Measurements from ENCODE around the gene MLN.
A peak's percentile ranks its signal among the peaks of the same experiment; 100 is the strongest.

MLN gene

DNA sequence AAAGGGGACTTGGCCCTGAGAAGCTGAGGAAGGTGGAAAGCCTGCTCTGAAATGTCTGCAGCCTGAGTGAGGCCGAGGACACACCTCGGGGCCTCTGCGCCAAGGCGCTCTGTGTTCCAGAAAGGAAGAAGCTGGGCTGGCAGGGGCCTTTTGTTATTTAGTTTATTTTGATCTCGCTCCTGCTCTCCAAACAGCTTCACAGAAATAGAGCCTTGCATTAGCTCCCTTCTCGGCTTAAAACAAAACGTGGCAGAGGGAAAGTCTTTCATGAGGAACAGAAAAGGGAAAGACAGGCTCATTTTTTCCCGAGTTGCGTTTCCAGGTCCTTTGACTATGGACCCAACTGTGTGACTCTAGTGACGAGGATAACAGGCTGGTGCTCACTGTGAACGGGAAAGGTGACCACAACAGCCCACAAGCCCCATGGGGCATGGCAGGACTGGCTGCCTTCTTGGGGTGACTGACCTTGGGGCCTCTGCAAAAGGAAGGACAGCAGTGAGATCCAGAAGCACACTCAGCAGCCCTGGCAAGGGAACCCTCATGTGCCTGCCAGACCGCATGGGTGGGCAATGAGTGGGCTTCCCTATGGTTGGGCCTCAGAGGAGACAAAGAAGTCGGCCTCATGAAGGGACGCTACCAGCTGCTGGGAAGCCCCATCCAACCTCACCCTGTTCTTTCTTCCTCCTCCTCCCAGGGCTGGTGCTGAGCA is 33.5 kb downstream of the MLN start:
- DNase-seq: no peak
- no peak overlapping the region for H3K27ac Mint-ChIP-seq
- H3K4me1 Mint-ChIP-seq (ENCODE audit: low read depth): peaks cover 11% of the 10 kb centered on the region
- H3K4me3 Mint-ChIP-seq: no peak overlapping the region
- H3K36me3 Mint-ChIP-seq (ENCODE audit: low read depth): peaks cover 33% of the 10 kb centered on the region
- peaks cover 10% of the 10 kb centered on the region for H3K27me3 Mint-ChIP-seq
- H3K9me3 Mint-ChIP-seq: no peaks in the 10 kb centered on the region

GRCh38 chr6:33769248-33769821 is 34.5 kb downstream of the MLN start:
- Mint-ChIP-seq H3K4me3 (no peak overlapping the region), H3K36me3 (ENCODE audit: low read depth) (peaks cover 24% of the 10 kb centered on the region), H3K4me1 (ENCODE audit: low read depth) (peaks cover 11% of the 10 kb centered on the region), H3K27ac (no peak overlapping the region), H3K9me3 (no peaks in the 10 kb centered on the region), H3K27me3 (peaks cover 10% of the 10 kb centered on the region)
- DNase-seq: no peak

DNA sequence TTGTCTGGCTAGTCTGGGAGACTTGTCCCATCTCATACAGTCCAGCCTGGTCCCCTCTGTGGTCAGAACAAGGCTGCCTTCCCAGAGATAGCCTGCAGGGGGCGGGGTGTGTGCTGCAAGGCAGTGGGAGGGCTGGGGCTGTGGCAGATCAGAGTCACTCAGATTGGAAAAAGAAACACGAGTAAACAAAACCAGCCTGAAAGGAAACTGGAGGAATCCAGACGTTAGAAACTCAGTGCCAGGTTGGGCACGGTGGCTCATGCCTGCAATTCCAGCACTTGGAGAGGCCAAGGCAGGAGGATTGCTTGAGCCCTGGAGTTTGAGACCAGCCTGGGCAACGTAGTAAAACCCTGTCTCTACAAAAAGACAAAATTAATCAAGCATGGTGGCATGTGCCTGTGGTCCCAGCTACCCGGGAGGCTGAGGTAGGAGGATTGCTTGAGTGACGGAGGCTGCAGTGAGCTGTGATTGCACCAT is 35.1 kb downstream of the MLN start:
- Mint-ChIP-seq H3K9me3 (no peaks in the 10 kb centered on the region), H3K4me3 (no peak overlapping the region), H3K27me3 (peaks cover 10% of the 10 kb centered on the region), H3K36me3 (ENCODE audit: low read depth) (peaks cover 19% of the 10 kb centered on the region), H3K4me1 (ENCODE audit: low read depth) (peaks cover 11% of the 10 kb centered on the region), H3K27ac (peak overlapping the region; percentile 51)
- DNase-seq: peak; percentile 83

DNA sequence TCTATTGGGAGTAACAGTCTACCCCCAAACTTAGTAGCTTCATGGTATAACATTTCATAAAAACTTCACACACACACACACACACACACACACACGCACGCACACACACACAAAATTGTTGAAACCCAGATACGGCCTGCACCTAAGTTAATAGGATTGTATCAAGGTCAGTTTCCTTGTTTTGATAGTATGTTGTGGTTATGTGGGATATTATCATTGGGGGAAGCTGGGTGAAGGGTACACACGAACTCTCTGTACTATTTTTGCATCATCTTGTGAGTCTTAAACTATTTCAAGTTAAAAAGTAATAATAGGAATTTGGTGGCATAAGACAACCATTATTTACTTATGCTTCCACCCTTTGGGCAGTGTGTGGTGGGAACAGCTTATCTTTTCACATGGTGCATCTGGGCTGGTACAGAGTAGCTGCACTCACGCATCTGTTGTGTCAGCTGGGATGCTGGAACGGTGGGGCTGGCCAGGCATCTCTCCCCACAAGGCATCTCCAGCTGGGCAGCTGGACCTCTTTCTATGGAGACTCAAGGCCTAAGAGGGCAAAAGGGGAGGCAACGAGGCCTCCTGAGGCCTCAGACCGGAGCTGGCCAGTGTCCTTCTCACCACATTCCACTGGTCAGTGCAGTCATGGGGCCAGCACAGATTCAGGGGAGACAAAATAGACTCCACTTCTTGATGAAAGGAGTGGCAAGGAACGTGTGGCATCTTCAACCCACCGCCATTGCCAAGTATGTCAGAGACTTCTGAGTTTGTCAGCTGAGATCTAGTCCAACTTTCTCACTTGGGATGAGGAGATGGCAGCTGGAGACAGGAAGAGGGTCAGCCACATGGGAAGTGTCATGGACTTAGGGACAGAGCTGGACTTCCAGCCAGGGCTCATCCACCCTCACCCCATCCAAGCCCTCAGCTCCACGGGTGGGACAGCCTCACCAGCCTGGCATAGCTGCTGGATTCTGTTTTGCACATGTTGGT is 36.6 kb downstream of the MLN start:
- Mint-ChIP-seq H3K27ac (no peak overlapping the region), H3K4me1 (ENCODE audit: low read depth) (peaks cover 10% of the 10 kb centered on the region), H3K27me3 (peaks cover 10% of the 10 kb centered on the region), H3K36me3 (ENCODE audit: low read depth) (peaks cover 4% of the 10 kb centered on the region), H3K9me3 (no peaks in the 10 kb centered on the region), H3K4me3 (no peak overlapping the region)
- DNase-seq: no peak

DNA sequence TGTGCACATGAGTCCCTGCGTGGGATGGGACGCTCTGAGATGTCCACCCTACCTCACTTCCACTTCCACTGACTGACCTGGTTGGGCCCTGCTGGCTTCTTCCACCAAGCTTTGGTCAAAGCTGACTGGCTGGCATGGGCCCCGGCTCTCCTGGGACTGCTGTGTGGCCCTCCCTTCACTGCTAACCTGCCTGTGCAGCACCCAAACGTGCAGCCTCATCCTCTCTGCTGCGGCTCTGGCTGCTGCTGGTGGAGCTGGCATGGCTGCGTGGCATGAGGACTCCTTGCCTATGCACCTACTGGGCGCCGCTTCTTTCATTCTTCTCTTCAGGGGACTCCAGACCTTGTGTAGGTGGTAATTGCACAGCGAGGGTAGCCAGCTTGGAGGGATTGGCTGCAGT is 38.4 kb downstream of the MLN start:
- Mint-ChIP-seq H3K4me1 (ENCODE audit: low read depth) (peaks cover 2% of the 10 kb centered on the region), H3K27ac (no peak overlapping the region), H3K27me3 (peaks cover 10% of the 10 kb centered on the region), H3K36me3 (ENCODE audit: low read depth) (no peaks in the 10 kb centered on the region), H3K4me3 (no peak overlapping the region), H3K9me3 (no peaks in the 10 kb centered on the region)
- no peak for DNase-seq

DNA sequence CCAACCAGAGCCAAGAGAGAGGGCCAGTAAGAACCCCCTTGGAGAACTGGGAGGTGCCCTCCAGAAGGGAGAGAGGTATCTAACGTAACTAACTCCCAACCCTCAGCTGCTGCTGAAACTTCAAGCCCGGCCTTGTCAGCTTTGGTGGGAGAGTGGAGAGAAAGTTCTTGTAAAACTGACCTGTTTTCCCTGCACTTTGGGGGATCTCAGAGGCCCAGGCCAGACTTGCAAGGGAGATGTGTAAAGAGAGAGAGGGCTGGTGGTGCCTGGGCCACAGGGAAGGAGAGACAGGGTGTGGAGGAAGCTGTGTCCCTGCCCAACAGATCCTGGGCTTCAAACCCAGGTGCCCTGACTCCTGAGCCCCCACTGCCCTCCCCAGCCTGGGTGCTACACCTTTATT is 39.8 kb downstream of the MLN start:
- H3K36me3 Mint-ChIP-seq (ENCODE audit: low read depth): no peaks in the 10 kb centered on the region
- H3K9me3 Mint-ChIP-seq: no peaks in the 10 kb centered on the region
- peaks cover 2% of the 10 kb centered on the region for H3K4me1 Mint-ChIP-seq (ENCODE audit: low read depth)
- H3K27me3 Mint-ChIP-seq: peaks cover 7% of the 10 kb centered on the region
- no peak for DNase-seq
- H3K27ac Mint-ChIP-seq: no peak overlapping the region
- no peak overlapping the region for H3K4me3 Mint-ChIP-seq

GRCh38 chr6:33763483-33763882 is 40.3 kb downstream of the MLN start:
- H3K4me1 Mint-ChIP-seq (ENCODE audit: low read depth): peaks cover under 1% of the 10 kb centered on the region
- no peaks in the 10 kb centered on the region for H3K36me3 Mint-ChIP-seq (ENCODE audit: low read depth)
- no peak overlapping the region for H3K27ac Mint-ChIP-seq
- no peak overlapping the region for H3K4me3 Mint-ChIP-seq
- peaks cover 5% of the 10 kb centered on the region for H3K27me3 Mint-ChIP-seq
- no peak for DNase-seq
- H3K9me3 Mint-ChIP-seq: no peaks in the 10 kb centered on the region

GRCh38 chr6:33762713-33763112 is 41.1 kb downstream of the MLN start:
- peaks cover 3% of the 10 kb centered on the region for H3K27me3 Mint-ChIP-seq
- no peak overlapping the region for H3K4me3 Mint-ChIP-seq
- no peaks in the 10 kb centered on the region for H3K4me1 Mint-ChIP-seq (ENCODE audit: low read depth)
- H3K27ac Mint-ChIP-seq: no peak overlapping the region
- no peak for DNase-seq
- no peaks in the 10 kb centered on the region for H3K9me3 Mint-ChIP-seq
- no peaks in the 10 kb centered on the region for H3K36me3 Mint-ChIP-seq (ENCODE audit: low read depth)

GRCh38 chr6:33761922-33762629 is 41.7 kb downstream of the MLN start:
- Mint-ChIP-seq H3K9me3 (no peaks in the 10 kb centered on the region), H3K4me3 (no peak overlapping the region), H3K27me3 (peaks cover 3% of the 10 kb centered on the region), H3K36me3 (ENCODE audit: low read depth) (no peaks in the 10 kb centered on the region), H3K4me1 (ENCODE audit: low read depth) (no peaks in the 10 kb centered on the region), H3K27ac (no peak overlapping the region)
- DNase-seq: peak; percentile 57

DNA sequence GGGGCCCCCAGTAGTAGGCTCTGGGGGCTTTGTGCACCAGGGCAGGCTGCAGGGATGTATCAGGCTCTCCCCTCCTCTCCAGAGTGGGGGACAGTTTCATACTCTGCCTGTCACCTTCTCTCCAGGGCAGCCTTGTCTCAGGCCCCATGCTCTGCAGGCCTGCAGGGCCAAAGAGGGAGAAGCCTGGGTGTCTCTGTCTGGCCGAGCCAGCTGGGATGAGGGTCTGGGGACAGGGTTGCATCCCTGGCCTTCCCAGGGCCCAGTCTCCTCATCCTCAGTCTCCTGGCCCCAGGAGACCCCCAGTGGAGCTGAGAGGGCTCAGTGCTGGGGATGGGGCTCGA is 42.3 kb downstream of the MLN start:
- Mint-ChIP-seq H3K9me3 (no peaks in the 10 kb centered on the region), H3K4me3 (no peak overlapping the region), H3K36me3 (ENCODE audit: low read depth) (no peaks in the 10 kb centered on the region), H3K27me3 (peaks cover 3% of the 10 kb centered on the region), H3K4me1 (ENCODE audit: low read depth) (no peaks in the 10 kb centered on the region), H3K27ac (no peak overlapping the region)
- DNase-seq: no peak

DNA sequence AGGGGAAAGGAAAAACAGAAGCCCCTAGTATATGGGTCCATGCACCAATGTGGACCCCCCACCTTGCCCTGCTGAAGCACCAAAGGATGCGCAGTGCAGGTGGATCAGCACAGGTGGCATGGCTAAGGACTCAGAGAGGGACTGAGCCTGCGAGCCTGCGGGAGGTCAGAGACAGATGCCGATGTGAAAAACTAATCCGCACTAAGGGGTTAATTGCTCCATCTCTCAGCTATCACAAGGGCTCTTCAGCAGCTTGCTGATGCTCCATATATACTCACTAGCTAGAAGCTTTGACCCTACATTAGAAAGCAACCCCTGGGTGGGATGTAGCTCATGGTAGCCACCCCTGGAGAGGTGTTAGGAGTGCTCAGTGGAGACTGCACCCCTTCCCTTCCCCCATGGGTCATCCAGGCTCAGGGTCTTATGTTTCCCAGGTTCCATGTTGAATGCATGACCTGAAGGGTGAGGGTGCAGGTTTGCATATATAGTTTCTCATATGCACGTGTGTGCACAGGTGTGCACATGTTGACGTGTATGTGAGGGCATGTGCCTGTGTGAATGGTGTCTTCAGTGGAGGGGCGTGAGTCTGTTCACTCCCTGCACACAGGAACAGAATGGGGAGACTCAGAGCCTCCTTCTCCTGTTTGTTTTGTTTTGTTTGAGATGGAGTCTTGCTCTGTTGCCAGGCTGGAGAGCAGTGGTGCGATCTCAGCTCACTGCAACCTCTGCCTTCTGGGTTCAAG is 43.7 kb downstream of the MLN start:
- H3K4me3 Mint-ChIP-seq: no peak overlapping the region
- no peaks in the 10 kb centered on the region for H3K36me3 Mint-ChIP-seq (ENCODE audit: low read depth)
- no peaks in the 10 kb centered on the region for H3K27me3 Mint-ChIP-seq
- no peak for DNase-seq
- H3K27ac Mint-ChIP-seq: no peak overlapping the region
- no peaks in the 10 kb centered on the region for H3K9me3 Mint-ChIP-seq
- no peaks in the 10 kb centered on the region for H3K4me1 Mint-ChIP-seq (ENCODE audit: low read depth)

- no peak overlapping the region for H3K4me3 Mint-ChIP-seq
- no peak for DNase-seq
- H3K27me3 Mint-ChIP-seq: no peaks in the 10 kb centered on the region
- no peaks in the 10 kb centered on the region for H3K9me3 Mint-ChIP-seq
- H3K4me1 Mint-ChIP-seq (ENCODE audit: low read depth): no peaks in the 10 kb centered on the region
- no peak overlapping the region for H3K27ac Mint-ChIP-seq
- no peaks in the 10 kb centered on the region for H3K36me3 Mint-ChIP-seq (ENCODE audit: low read depth)
Measured at GRCh38 chr6:33758815-33759216, 45.0 kb downstream of the MLN start.

- no peak for DNase-seq
- no peaks in the 10 kb centered on the region for H3K27me3 Mint-ChIP-seq
- no peaks in the 10 kb centered on the region for H3K36me3 Mint-ChIP-seq (ENCODE audit: low read depth)
- H3K4me1 Mint-ChIP-seq (ENCODE audit: low read depth): no peaks in the 10 kb centered on the region
- no peak overlapping the region for H3K27ac Mint-ChIP-seq
- H3K4me3 Mint-ChIP-seq: no peak overlapping the region
- H3K9me3 Mint-ChIP-seq: no peaks in the 10 kb centered on the region
Measured at GRCh38 chr6:33757906-33758305, 45.9 kb downstream of the MLN start.

GRCh38 chr6:33757113-33757512 is 46.7 kb downstream of the MLN start:
- H3K36me3 Mint-ChIP-seq (ENCODE audit: low read depth): no peaks in the 10 kb centered on the region
- no peaks in the 10 kb centered on the region for H3K9me3 Mint-ChIP-seq
- no peak overlapping the region for H3K27ac Mint-ChIP-seq
- no peak overlapping the region for H3K4me3 Mint-ChIP-seq
- no peaks in the 10 kb centered on the region for H3K4me1 Mint-ChIP-seq (ENCODE audit: low read depth)
- no peak for DNase-seq
- H3K27me3 Mint-ChIP-seq: no peaks in the 10 kb centered on the region
